ENCODE results near the gene CETN1.

CETN1 gene

DNA sequence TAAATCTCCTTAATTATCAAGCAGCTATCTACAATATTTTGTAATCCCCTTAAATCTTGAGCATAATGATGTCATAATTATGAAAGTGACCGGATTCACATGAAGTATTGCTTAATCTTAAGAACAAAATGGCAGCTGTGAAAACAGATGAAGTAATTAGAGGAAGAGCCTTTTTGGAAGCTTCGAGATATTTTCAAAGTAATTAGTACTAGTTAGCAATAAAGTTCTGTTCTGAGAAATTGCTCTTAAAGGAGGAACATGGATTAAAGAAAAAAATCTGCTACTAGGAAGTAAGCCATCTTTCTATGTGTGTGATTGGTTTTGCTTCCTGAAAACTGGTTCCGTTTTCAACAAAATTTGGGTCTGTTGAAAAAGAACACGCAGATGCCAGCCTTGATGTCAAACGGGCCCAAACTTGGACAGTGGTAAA, 34.9 kb downstream of the CETN1 start:
- Histone ChIP-seq H4K8ac (ENCODE audit: low read depth, low read length) (no peak overlapping the region), H3K36me3 (ENCODE audit: control insufficient read depth, insufficient read depth, low read length) (no peaks in the 10 kb centered on the region), H3K9ac (ENCODE audit: low read length) (no peak overlapping the region), H4K5ac (ENCODE audit: low read length) (no peak overlapping the region), H3K4me3 (ENCODE audit: low read length) (no peak overlapping the region), H3K79me2 (ENCODE audit: control insufficient read depth, insufficient read depth, low read length) (no peaks in the 10 kb centered on the region), H3K56ac (ENCODE audit: low read length) (peak overlapping the region; percentile 22), H2AK5ac (ENCODE audit: low read length) (no peak overlapping the region), H3K79me1 (ENCODE audit: low read length) (no peaks in the 10 kb centered on the region), H3K27ac (ENCODE audit: low read depth, low read length) (no peak overlapping the region), H2BK5ac (ENCODE audit: low read length) (no peak overlapping the region), H2BK15ac (replicated peaks; ENCODE audit: low read depth) (no peak overlapping the region), H3K4me1 (ENCODE audit: control insufficient read depth, low read depth, low read length) (no peaks in the 10 kb centered on the region), H3K18ac (ENCODE audit: low read length) (no peak overlapping the region), H2BK120ac (ENCODE audit: low read depth, low read length) (no peak overlapping the region), H3K4me2 (ENCODE audit: low read length) (no peak overlapping the region), H3K4ac (ENCODE audit: low read depth, low read length) (no peak overlapping the region), H3K27me3 (ENCODE audit: insufficient read depth, low read length, poor library complexity) (no peaks in the 10 kb centered on the region), H3K23ac (ENCODE audit: low read length) (no peak overlapping the region)
- WGBS (ENCODE audit: extremely low coverage, insufficient coverage, low lambda C conversion rate): no CpG with 5 or more reads among the region's 5 CpGs
- no peak for DNase-seq

- no peaks in the 10 kb centered on the region for H3K79me1 ChIP-seq (ENCODE audit: low read length)
- H3K79me2 ChIP-seq (ENCODE audit: control insufficient read depth, insufficient read depth, low read length): no peaks in the 10 kb centered on the region
- no peak overlapping the region for H3K9ac ChIP-seq (ENCODE audit: low read length)
- peak overlapping the region; percentile 71 for H4K5ac ChIP-seq (ENCODE audit: low read length)
- H3K36me3 ChIP-seq (ENCODE audit: control insufficient read depth, insufficient read depth, low read length): no peaks in the 10 kb centered on the region
- no peak overlapping the region for H2BK120ac ChIP-seq (ENCODE audit: low read depth, low read length)
- peak overlapping the region; percentile 37 for H2BK5ac ChIP-seq (ENCODE audit: low read length)
- no peak overlapping the region for H2AK5ac ChIP-seq (ENCODE audit: low read length)
- no peak overlapping the region for H3K27ac ChIP-seq (ENCODE audit: low read depth, low read length)
- no peaks in the 10 kb centered on the region for H3K4me1 ChIP-seq (ENCODE audit: control insufficient read depth, low read depth, low read length)
- H3K56ac ChIP-seq (ENCODE audit: low read length): peak overlapping the region; percentile 15
- no peak overlapping the region for H4K8ac ChIP-seq (ENCODE audit: low read depth, low read length)
- H3K27me3 ChIP-seq (ENCODE audit: insufficient read depth, low read length, poor library complexity): no peaks in the 10 kb centered on the region
- DNase-seq: no peak
- no peak overlapping the region for H3K4ac ChIP-seq (ENCODE audit: low read depth, low read length)
- no peak overlapping the region for H3K4me3 ChIP-seq (ENCODE audit: low read length)
- no peak overlapping the region for H3K18ac ChIP-seq (ENCODE audit: low read length)
- H2BK15ac ChIP-seq (replicated peaks; ENCODE audit: low read depth): no peak overlapping the region
- H3K4me2 ChIP-seq (ENCODE audit: low read length): no peak overlapping the region
- no peak overlapping the region for H3K23ac ChIP-seq (ENCODE audit: low read length)
- no CpG with 5 or more reads among the region's 4 CpGs for WGBS (ENCODE audit: extremely low coverage, insufficient coverage, low lambda C conversion rate)
Measured at GRCh38 chr18:615773-616172, 35.6 kb downstream of the CETN1 start.

- H3K27ac ChIP-seq (ENCODE audit: low read depth, low read length): no peak overlapping the region
- H2BK15ac ChIP-seq (replicated peaks; ENCODE audit: low read depth): no peak overlapping the region
- no peak overlapping the region for H2BK5ac ChIP-seq (ENCODE audit: low read length)
- H3K56ac ChIP-seq (ENCODE audit: low read length): no peak overlapping the region
- H3K79me1 ChIP-seq (ENCODE audit: low read length): no peaks in the 10 kb centered on the region
- H3K4me2 ChIP-seq (ENCODE audit: low read length): no peak overlapping the region
- no peaks in the 10 kb centered on the region for H3K27me3 ChIP-seq (ENCODE audit: insufficient read depth, low read length, poor library complexity)
- H2BK120ac ChIP-seq (ENCODE audit: low read depth, low read length): no peak overlapping the region
- no peak overlapping the region for H4K5ac ChIP-seq (ENCODE audit: low read length)
- H2AK5ac ChIP-seq (ENCODE audit: low read length): no peak overlapping the region
- no peak overlapping the region for H4K8ac ChIP-seq (ENCODE audit: low read depth, low read length)
- no peak overlapping the region for H3K9ac ChIP-seq (ENCODE audit: low read length)
- H3K4me3 ChIP-seq (ENCODE audit: low read length): no peak overlapping the region
- no peaks in the 10 kb centered on the region for H3K4me1 ChIP-seq (ENCODE audit: control insufficient read depth, low read depth, low read length)
- H3K4ac ChIP-seq (ENCODE audit: low read depth, low read length): no peak overlapping the region
- DNase-seq: peak; percentile 41
- H3K36me3 ChIP-seq (ENCODE audit: control insufficient read depth, insufficient read depth, low read length): no peaks in the 10 kb centered on the region
- no peak overlapping the region for H3K18ac ChIP-seq (ENCODE audit: low read length)
- H3K79me2 ChIP-seq (ENCODE audit: control insufficient read depth, insufficient read depth, low read length): no peaks in the 10 kb centered on the region
- H3K23ac ChIP-seq (ENCODE audit: low read length): no peak overlapping the region
- no CpG with 5 or more reads among the region's 4 CpGs for WGBS (ENCODE audit: extremely low coverage, insufficient coverage, low lambda C conversion rate)
Measured at GRCh38 chr18:616380-616995, 36.3 kb downstream of the CETN1 start.

DNA sequence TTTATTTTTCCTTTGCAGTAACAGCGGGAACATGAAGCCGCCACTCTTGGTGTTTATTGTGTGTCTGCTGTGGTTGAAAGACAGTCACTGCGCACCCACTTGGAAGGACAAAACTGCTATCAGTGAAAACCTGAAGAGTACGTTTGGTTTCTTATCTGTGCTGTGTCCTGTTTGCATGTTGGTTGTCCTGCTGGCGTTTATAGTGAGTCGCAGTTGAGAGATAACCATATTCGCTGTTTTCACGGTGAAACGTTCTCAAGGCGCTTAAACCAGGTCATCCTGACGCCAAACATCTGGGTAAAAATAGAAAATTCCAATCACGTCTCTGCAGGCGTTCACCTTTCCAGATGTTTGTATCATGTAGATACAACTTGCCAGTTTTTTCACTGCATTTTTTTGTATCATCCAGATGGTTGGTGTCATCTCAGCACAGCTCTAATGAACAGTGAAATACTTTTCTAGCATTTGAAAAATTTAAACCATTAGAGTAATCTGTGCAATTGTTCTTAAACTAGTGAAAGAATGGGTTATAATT, 37.9 kb downstream of the CETN1 start:
- H3K79me1 ChIP-seq (ENCODE audit: low read length): no peaks in the 10 kb centered on the region
- H2AK5ac ChIP-seq (ENCODE audit: low read length): no peak overlapping the region
- H3K9ac ChIP-seq (ENCODE audit: low read length): no peak overlapping the region
- H3K79me2 ChIP-seq (ENCODE audit: control insufficient read depth, insufficient read depth, low read length): no peaks in the 10 kb centered on the region
- no peak overlapping the region for H3K4me3 ChIP-seq (ENCODE audit: low read length)
- DNase-seq: no peak
- no peak overlapping the region for H3K56ac ChIP-seq (ENCODE audit: low read length)
- no peak overlapping the region for H3K23ac ChIP-seq (ENCODE audit: low read length)
- no peaks in the 10 kb centered on the region for H3K4me1 ChIP-seq (ENCODE audit: control insufficient read depth, low read depth, low read length)
- no peak overlapping the region for H3K18ac ChIP-seq (ENCODE audit: low read length)
- H2BK5ac ChIP-seq (ENCODE audit: low read length): no peak overlapping the region
- no peak overlapping the region for H4K5ac ChIP-seq (ENCODE audit: low read length)
- H3K36me3 ChIP-seq (ENCODE audit: control insufficient read depth, insufficient read depth, low read length): no peaks in the 10 kb centered on the region
- H4K8ac ChIP-seq (ENCODE audit: low read depth, low read length): no peak overlapping the region
- no peak overlapping the region for H3K4me2 ChIP-seq (ENCODE audit: low read length)
- no peak overlapping the region for H3K27ac ChIP-seq (ENCODE audit: low read depth, low read length)
- WGBS (ENCODE audit: extremely low coverage, insufficient coverage, low lambda C conversion rate): no CpG with 5 or more reads among the region's 13 CpGs
- no peak overlapping the region for H2BK15ac ChIP-seq (replicated peaks; ENCODE audit: low read depth)
- H2BK120ac ChIP-seq (ENCODE audit: low read depth, low read length): no peak overlapping the region
- H3K4ac ChIP-seq (ENCODE audit: low read depth, low read length): no peak overlapping the region
- H3K27me3 ChIP-seq (ENCODE audit: insufficient read depth, low read length, poor library complexity): no peaks in the 10 kb centered on the region

DNA sequence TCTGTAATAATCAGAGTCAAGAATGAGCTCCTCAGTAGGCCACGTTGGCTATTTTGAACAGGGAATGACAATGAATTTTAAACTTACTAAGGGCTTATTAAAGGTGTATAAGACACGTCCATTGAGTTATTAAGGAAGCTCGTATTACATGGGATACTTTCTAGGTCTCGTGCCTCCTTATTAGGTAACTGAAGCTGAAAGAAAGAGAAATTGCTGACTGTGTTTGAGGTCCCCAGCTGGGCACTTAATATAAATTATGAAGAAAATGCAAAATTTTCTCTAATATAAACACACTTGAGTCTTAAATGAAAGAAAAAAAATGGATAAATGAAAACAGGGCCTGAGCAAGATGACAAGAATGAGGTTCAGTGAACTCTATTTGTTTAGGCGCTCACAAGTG, 38.4 kb downstream of the CETN1 start:
- Histone ChIP-seq H3K9ac (ENCODE audit: low read length) (no peak overlapping the region), H2BK120ac (ENCODE audit: low read depth, low read length) (no peak overlapping the region), H3K23ac (ENCODE audit: low read length) (no peak overlapping the region), H3K79me2 (ENCODE audit: control insufficient read depth, insufficient read depth, low read length) (no peaks in the 10 kb centered on the region), H3K18ac (ENCODE audit: low read length) (no peak overlapping the region), H2BK5ac (ENCODE audit: low read length) (no peak overlapping the region), H2AK5ac (ENCODE audit: low read length) (no peak overlapping the region), H4K5ac (ENCODE audit: low read length) (no peak overlapping the region), H3K27ac (ENCODE audit: low read depth, low read length) (no peak overlapping the region), H4K8ac (ENCODE audit: low read depth, low read length) (no peak overlapping the region), H3K27me3 (ENCODE audit: insufficient read depth, low read length, poor library complexity) (no peaks in the 10 kb centered on the region), H3K79me1 (ENCODE audit: low read length) (no peaks in the 10 kb centered on the region), H3K4ac (ENCODE audit: low read depth, low read length) (no peak overlapping the region), H3K4me1 (ENCODE audit: control insufficient read depth, low read depth, low read length) (no peaks in the 10 kb centered on the region), H2BK15ac (replicated peaks; ENCODE audit: low read depth) (no peak overlapping the region), H3K4me3 (ENCODE audit: low read length) (no peak overlapping the region), H3K36me3 (ENCODE audit: control insufficient read depth, insufficient read depth, low read length) (no peaks in the 10 kb centered on the region), H3K4me2 (ENCODE audit: low read length) (no peak overlapping the region), H3K56ac (ENCODE audit: low read length) (no peak overlapping the region)
- no peak for DNase-seq
- WGBS (ENCODE audit: extremely low coverage, insufficient coverage, low lambda C conversion rate): no CpG with 5 or more reads among the region's 5 CpGs

Measured in mesendoderm (in vitro differentiated cells).